ENCODE results near the gene SYNE1. TPM values are rescaled to one million over a fixed set of nuclear protein-coding genes. Genes with fewer than 3 reads are reported as not detected.

Gene SYNE1
- total and polyA plus RNA-seq, 8 donors, result 79.1 to 201 (median 104) TPM

- no peak for TF ChIP-seq CTCF (IDR thresholded peaks at IDR 0.05)
- Histone ChIP-seq H3K36me3 (peaks cover 0 to 96% of the 10 kb centered on the region in 2 donors), H3K27ac (no peak overlapping the region), H3K9me3 (no peaks in the 10 kb centered on the region), H3K27me3 (no peaks in the 10 kb centered on the region), H3K4me3 (no peak overlapping the region), H3K4me1 (no peaks in the 10 kb centered on the region)
- intact Hi-C loops (cut with DNase I), result loop anchor here in 1 of 2 donors (5.0 kb wide), 1 partner anchor 73 kb away; no protein-coding TSS in a partner anchor
- peak; percentile 45 for ATAC-seq
- DNase-seq, result no peak
Measured at GRCh38 chr6:152209211-152209610, 428.0 kb downstream of the SYNE1 start.

GRCh38 chr6:152207915-152208714 is 429.0 kb downstream of the SYNE1 start:
- ATAC-seq (no peak), DNase-seq (no peak)
- H3K36me3 ChIP-seq, result peaks cover 0 to 96% of the 10 kb centered on the region in 2 donors
- H3K4me3 ChIP-seq, result no peak overlapping the region
- no peaks in the 10 kb centered on the region for H3K4me1 ChIP-seq
- no peak for TF ChIP-seq CTCF (IDR thresholded peaks at IDR 0.05)
- H3K27ac ChIP-seq, result no peak overlapping the region
- intact Hi-C loops (cut with DNase I), result loop anchor here in 1 of 2 donors (5.0 kb wide), 1 partner anchor 74 kb away; no protein-coding TSS in a partner anchor
- H3K27me3 ChIP-seq, result no peaks in the 10 kb centered on the region
- no peaks in the 10 kb centered on the region for H3K9me3 ChIP-seq

GRCh38 chr6:152206072-152206818 is 430.9 kb downstream of the SYNE1 start:
- DNase-seq (no peak), ATAC-seq (no peak)
- Histone ChIP-seq H3K36me3 (peaks cover 0 to 97% of the 10 kb centered on the region in 2 donors), H3K27ac (no peak overlapping the region), H3K27me3 (no peaks in the 10 kb centered on the region), H3K9me3 (no peaks in the 10 kb centered on the region), H3K4me3 (no peak overlapping the region), H3K4me1 (no peaks in the 10 kb centered on the region)
- TF ChIP-seq CTCF (IDR thresholded peaks at IDR 0.05), result peak; percentile 24 to 25
- intact Hi-C loops (cut with DNase I), result loop anchor here in 1 of 2 donors (5.0 kb wide), 1 partner anchor 76 kb away; no protein-coding TSS in a partner anchor

GRCh38 chr6:152204591-152204990 is 432.6 kb downstream of the SYNE1 start:
- no peak for TF ChIP-seq CTCF (IDR thresholded peaks at IDR 0.05)
- intact Hi-C loops (cut with DNase I), result no loop called here
- no peak for DNase-seq
- no peaks in the 10 kb centered on the region for H3K4me1 ChIP-seq
- ATAC-seq, result no peak
- no peak overlapping the region for H3K4me3 ChIP-seq
- no peaks in the 10 kb centered on the region for H3K27me3 ChIP-seq
- no peak overlapping the region for H3K27ac ChIP-seq
- H3K36me3 ChIP-seq, result peaks cover 0 to 97% of the 10 kb centered on the region in 2 donors
- H3K9me3 ChIP-seq, result no peaks in the 10 kb centered on the region

- no peaks in the 10 kb centered on the region for H3K4me1 ChIP-seq
- no peaks in the 10 kb centered on the region for H3K9me3 ChIP-seq
- H3K36me3 ChIP-seq, result peaks cover 0 to 93% of the 10 kb centered on the region in 2 donors
- DNase-seq, result no peak
- ATAC-seq, result peak; percentile 79
- H3K27me3 ChIP-seq, result no peaks in the 10 kb centered on the region
- no peak overlapping the region for H3K4me3 ChIP-seq
- no peak for TF ChIP-seq CTCF (IDR thresholded peaks at IDR 0.05)
- intact Hi-C loops (cut with DNase I), result no loop called here
- H3K27ac ChIP-seq, result no peak overlapping the region
Measured at GRCh38 chr6:152201120-152201519, 436.0 kb downstream of the SYNE1 start.

Measured in left lung (tissue), 10 donors.